NCI-H446 (cell line): Measurements from ENCODE around the gene KLF15.

Source experiments
- DNase-seq, 2 experiments: peaks; one replicate each; lab custom pipeline; 2025; lab: John Stamatoyannopoulos, UW

KLF15 gene

GRCh38 chr3:126306397-126306796, 50.8 kb downstream of the KLF15 start:
- no peak for DNase-seq

DNA sequence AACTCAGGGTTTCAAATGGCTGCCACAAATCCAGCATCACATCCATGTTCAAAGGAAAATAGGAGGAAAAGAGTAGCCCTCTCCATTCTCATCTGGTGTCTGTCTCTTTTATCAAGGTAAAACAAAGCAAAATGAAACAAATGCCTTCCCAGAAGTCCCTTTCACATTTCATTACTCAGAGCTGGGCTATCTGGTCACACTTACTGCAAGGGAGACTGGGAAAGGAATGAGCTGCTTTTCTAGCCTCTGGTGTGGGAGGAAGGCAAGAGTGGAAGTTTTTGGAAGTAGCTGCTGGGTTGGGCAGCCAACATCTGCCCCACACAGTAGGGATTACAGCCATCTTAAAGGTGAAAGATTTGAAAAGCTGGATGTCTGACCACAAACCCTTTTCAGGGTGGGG, 51.8 kb downstream of the KLF15 start:
- DNase-seq, result no peak

- DNase-seq, result no peak
These were observed 52.5 kb downstream of the KLF15 start for GRCh38 chr3:126304704-126305103.

GRCh38 chr3:126304291-126304690, 52.9 kb downstream of the KLF15 start:
- no peak for DNase-seq

- no peak for DNase-seq
These were observed 53.9 kb downstream of the KLF15 start for GRCh38 chr3:126303272-126303671.

GRCh38 chr3:126300761-126301481, 56.3 kb downstream of the KLF15 start:
- no peak for DNase-seq

GRCh38 chr3:126300001-126300760, 57.0 kb downstream of the KLF15 start:
- DNase-seq, result no peak

DNA sequence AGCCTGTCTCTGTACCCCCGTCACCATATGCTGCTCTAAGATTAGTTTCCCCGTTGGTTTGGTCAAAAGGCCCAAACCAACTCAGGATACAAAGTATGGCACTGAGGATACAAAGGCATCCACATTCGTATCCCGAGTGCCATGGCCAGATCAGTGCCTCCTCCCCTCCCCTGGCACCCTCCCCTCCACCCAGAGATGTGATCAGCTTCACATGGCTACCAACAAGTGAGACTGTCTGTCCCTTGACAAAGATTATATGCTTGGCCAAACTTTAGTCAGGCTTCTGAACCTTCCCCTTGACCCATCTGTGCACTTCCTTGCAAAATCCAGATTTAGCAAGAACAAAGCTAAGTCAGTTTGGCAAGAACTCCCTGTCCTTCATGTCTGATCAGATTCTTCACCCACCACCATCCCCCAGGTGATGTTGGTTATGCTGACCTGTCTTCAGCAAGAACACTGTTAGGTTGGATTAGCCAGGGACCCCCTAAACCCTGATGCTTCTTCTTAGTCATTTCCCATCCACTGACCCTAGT, 61.7 kb downstream of the KLF15 start:
- no peak for DNase-seq

DNA sequence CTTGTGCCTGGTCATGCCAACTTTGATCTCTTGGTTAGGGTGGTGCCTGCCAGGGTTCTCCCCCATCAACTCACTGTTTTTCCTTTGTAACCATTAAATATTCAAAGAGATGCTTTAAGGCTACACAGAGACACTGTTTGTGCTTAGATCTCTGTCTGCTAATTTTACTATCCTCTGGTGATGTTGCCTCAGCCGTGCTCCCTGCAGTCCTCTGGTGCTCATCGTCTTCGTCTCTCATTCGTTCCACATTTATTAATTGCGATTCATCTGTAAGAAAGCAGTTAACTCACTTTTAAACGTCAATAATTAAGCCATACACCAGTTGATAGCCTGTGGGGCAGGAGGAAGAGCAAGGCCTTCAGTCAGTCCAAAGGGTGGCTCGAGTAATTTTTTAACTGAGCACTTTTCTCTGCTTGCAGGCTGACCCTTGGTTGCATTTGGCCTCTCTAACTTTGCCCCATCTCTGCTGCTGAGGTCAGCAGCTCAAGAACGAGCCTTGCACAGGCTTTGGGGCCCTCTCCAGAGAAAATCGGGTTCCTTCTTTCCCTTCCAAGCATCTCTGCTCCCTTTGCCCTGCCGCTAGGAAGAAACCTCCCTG, 62.9 kb downstream of the KLF15 start:
- no peak for DNase-seq

DNA sequence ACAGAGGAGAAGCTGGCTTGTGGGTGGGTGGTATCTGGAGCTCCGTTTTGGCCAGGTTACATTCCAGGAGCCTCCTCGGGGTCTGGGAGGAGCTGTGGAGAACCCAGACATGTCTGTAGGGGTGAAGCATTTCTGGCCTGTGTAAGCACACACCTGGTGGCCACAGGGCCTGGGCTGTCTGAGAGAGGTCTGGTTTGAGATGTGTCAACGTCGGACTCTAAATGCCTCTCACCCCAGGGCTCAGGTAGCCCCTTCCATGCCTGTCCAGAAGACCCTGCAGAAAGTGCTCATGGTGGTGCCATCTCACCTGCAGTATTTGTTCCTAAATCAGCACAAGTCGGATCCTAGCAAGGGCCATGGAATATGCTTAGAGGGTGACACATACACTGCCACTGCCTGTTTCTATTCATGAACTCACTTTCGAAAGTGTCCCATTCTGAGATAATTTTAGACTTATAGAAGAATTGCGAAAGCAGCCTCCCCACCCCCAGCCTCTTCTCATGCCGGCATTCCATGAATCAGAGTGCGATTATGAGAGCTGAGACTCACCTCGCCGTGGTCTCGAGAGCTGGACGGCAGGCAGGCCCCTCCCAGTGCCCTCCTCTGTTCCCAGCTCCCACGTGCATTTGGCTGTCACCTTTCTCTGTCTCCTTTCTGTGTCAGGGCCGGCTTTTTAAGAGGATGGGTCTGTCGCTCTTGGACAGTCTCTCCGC, 63.7 kb downstream of the KLF15 start:
- DNase-seq, result no peak
